COR-L47 (cell line): ENCODE data around the gene ACO1.

Experiments
- DNase-seq: peaks from one replicate; lab custom pipeline; 2025; lab: John Stamatoyannopoulos, UW

ACO1 gene

DNA sequence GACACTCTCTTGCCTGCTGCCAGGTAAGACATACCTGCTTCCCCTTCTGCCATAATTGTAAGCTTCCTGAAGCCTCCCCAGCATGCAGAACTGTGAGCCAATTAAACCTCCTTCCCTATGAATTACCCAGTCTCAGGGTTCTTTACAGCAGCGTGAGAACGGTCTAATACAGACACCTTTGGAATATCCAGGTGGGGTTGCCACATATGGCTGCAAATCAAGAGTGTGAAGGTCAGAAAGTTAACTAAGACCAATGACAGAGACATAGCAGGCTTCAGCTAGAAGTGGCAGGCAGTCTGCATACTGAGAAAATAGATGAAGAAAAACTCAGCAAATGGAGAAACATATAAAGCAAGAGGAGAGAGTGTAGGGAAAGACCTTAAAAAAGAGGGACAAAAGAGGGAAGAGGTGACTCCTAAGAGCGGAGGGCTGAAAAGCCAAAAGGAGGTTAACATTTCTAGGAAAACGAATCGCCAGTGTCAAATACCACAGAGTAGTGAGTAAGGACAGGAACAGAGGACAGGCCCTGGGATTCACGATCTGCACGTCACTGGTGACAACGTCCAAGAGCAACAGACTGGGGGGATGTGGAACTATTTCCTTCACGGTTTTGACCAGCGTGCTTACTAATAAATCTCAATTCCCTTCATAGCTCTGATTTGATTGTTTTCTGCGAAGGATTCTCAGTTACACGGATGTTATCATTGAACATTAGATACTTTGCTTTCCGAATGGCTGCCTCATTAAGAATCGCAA lies 1.7 kb upstream of the ACO1 start:
- no peak for DNase-seq

DNA sequence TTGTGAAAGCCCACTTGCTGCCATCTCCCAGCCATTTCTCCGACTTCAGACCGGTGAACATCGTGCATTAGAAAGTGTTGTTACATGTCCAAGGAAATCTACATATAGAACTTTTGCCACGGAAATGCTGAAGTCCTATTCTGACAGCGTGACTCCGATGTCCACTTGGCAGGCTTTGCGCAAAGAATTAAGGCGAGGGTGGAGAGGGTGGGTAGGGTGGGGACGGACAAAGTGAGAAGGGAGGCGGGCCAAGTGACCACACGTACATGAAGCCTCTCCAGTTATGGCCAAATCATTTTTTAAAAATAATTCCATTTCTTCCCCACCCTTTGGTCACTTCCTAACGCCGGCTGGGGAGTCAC lies 460 bp upstream of the ACO1 start:
- DNase-seq, result no peak

DNA sequence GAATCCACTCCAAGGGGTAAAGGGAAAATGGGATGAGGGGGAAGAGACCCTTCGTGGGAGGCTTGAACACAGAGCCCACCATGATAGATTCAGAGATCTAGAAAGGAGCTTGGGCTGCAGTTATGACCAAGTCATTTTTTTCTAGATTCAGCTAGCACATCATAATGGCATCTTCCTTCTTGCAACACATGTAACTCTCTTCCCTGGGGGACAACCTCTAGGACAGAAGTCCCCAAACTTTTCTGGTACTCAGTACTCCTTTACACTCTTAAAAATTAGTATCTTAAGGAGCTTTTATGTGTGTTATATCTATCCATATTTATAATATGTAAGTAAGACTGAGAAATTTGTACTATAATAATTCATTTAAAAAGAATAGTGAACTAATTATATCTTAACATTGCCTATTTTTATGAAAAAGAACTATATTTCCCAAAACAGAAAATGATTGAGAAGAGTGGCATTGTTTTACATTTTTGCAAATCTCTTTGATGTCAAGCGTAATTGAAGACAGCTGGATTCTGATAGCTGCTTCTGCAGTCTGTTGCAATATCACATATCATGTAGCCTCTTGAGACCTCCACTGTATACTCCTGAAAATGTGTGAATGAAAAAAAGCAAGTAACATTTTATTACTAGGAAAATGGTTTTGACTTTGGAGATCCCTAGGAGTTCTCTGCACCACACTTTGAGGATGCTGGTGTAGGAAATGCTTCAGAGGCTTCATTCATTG lies 875 bp downstream of the ACO1 start:
- no peak for DNase-seq

DNA sequence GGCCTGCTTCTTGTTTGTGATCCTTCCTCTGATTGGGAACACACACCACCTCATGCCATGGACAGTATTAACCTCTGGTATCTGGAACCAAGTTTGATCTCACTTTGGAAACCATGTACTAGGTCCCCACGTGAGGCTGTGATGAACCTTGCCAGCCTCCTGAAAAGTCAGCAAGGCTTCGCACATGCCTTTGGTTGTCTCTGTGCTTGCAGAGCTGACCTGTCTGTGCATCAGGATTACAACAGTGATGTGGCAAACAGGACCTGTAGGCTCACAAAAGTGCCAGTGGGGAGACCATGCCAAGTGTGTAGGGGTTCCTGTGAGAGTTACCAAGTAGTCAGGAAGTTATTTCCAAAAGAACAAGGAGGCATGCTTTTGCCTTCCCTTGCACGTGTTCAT lies 1.4 kb downstream of the ACO1 start:
- DNase-seq, result no peak

DNA sequence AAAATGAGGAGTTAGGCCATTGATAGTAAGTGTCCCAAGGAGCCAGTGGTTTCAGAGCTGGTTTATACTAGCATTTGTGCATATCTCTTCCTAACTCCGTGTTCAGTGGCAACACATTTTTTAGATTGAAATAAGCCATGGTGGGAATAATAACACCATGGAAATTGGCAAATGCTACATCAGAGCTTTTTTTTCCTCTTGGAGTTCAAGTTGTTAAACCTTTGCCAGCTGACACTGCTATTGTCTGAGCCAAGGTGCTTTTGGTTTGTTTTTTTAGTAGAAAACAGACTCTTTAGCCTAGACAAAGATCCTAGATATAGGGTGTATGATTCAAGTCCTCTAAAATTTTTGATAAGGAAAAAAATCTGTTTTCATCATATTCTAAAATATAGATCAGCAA lies 2.8 kb downstream of the ACO1 start:
- no peak for DNase-seq

DNA sequence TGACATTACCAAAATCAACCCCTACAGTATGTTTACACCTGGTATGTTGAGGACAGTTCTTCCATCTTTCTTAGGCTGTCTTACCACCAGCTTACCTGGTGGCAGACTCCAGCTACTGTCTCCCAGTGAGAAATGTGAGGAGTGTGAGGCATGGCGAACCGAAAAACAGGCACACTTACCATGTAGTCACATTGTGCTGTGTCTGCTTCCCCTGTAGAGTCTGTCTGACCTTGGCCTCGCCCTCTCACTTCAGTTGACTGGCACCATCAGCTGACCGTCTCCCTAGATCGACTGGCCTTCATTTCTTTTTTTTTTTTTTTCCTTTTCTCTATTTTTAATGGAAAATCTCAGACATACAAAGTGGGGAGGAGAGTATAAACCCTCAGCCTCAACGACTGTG lies 4.9 kb downstream of the ACO1 start:
- no peak for DNase-seq

DNA sequence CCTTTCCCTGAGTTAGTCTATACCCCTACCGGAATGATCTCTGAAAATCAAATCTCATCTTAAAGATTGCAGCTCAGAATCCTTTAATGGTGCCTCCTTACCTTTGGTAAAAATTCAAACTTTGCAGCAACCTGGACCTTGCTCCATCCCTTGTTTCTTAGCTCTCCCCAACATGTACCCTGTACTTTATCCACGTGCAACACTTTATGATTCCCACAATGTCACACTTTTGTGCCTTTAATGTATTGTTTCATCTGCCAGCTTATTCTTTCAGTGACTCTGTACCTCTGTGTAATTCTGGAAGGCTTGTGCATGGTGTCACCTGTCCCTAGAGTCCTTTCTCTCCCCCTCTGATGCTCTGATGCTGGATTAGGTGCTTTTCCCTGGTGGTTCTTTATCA lies 9.5 kb downstream of the ACO1 start:
- DNase-seq, result no peak

DNA sequence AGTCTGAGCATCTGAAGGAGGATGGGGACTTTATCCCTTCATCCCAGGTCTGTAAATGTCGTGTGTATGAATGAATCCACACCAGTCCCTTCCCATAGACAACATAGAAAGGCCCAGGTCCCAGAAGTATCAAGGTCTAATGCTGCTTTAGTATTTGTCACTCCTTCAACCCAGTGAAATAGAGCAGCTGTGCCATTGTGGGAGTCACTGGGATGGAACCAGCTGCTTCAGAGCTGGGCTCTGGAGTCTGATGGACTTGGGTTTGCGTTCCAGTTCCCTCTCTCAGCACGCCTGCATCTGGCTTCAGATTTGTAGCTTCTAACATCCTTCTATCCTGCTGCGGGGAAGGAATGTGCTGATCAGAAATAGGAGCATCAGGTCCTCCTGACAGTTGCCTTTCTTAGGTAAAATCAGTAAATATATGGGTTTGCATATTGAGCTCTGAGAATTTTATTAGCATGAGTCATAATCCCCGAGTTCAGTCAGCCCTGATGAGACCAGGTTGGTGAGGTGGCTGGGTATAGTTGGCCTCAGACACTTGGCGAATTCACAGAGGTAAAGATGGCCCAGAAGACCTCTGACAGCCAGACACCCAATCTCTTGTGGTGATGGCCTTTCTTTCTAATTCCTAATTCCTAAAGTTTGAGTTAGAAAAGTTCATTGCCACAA lies 10.1 kb downstream of the ACO1 start:
- DNase-seq, result no peak

DNA sequence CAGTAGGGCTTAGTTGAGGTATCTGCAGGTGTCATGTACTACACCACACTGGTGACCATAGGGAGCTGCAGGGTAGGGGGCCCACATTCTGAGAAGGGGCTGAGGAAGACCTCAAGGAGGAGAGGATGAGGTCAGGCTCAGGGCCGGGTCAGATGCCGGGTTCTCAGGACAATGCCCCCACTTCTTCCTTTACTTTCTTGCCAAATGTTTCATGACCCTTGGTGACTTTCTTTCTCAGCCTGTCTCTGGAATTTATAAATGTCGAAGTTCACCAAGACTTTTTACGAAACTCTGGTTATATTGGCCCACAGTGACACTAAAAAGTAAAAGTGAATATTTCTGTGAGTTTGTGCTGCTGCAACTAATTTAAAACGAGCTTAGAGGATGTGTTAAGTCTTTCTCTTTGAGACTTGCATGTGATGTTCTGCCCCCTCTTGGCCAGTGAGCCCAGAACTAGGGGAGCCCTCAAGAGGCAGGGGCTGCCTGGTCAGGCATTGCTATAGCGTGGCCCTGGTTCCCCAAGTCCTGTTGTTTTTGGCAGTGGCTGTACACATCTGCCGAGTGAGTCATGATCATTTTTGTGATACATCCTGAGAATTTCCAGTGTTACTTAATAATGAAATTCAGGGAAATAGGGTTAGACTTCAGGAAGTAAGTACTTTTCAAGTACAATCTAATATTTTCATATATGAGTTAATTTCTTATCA lies 11.2 kb downstream of the ACO1 start:
- no peak for DNase-seq

DNA sequence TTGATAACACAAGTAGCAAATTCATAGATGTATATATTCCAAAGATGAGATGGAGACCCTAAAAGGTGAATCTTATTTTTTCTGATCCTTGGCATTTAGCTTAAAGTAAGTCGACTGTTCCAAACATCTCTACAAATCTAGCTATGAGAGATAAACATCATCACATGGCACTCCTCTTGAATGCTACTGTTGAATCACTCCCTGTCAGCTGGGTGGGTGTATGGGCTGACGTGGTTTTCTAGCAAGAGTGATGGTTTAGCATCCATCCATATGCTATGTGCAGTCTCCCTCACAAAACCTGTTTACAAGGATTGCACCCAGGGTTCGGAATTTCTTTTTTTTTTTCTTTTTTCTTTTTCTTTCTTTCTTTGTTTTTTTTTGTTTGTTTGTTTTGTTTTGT lies 13.8 kb downstream of the ACO1 start:
- no peak for DNase-seq

DNA sequence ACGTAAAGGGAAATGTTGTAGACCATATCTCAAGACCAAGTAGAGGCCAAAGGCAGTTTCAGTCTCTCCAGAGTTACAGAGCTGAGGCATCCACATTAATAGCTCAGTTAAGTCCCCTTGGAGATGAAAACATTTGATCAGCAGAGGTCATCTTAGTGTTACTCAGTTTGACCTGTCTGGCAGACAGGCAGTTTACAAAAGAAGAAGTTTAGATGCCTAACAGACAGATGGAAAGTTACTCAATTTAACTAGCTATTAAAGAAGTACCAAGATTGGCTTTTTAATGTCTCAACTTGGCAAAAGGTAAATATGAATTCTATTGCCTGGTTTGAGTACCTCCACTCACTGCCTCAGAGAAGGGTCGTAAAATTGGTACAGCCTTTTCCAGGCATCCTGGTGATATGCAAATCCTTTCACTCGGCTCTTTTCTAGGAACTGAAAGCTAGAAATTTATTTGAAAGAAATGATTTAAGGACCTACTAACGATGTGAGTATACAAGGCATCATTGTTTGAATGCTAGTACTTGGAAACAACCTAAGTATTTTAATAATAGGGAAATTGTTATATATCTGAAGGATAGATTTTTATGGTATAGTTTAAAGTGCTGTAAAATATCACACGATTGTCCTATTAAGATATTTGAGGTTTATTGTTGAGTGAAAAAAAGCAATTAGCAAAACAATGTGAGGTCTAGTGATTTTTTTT lies 14.8 kb downstream of the ACO1 start:
- DNase-seq, result no peak

DNA sequence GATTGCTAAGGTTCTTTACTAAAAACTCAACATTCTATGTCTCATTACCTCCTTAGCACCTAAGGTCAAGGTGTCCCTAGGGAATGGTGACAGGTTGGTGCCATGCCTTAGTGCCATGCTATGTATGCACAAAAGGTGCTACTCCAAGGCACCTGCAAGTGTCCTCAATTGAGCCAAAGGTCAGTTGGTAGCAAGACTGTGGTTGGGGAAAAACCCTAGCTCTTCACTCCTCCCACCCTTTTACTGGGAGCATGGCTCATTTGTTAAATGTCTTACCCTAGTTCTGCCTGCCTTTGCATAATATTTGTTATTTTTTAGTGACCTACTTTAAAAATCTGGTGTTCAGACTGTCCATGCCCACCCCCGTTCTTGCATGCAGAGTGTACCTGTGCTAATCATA lies 17.0 kb downstream of the ACO1 start:
- DNase-seq, result no peak

DNA sequence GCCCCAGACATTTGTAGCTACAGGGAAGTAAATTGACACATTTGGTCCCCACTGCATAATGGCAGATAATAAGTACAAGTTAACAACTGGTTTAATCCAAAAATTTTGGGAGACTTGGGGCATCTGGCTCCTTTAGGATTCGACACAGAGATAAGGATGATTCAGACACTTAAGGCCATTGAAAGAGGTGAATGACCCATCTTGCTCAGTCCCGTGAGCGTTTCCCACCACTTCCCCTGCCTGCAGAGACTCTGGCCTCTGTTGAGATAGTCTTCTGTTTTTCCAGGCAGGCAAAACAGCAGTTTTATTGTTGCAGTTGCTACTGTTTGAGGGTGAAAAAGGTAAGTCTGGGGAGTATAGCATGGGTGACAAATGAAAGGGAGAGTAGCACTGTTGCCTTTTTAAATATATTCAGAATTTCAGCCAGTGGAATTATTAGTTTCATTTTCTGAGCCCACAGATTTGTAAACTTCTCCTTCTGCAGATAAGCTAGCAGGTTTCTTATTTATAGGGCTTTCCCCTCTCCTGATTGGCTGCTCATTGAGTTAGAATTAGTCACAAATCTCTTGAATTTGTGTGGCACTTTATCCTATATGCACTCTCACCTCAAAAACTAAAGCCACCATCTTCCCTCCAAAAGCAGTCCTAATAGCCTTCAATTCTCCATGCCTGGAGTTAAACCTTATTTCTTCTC lies 19.3 kb downstream of the ACO1 start:
- DNase-seq, result no peak

DNA sequence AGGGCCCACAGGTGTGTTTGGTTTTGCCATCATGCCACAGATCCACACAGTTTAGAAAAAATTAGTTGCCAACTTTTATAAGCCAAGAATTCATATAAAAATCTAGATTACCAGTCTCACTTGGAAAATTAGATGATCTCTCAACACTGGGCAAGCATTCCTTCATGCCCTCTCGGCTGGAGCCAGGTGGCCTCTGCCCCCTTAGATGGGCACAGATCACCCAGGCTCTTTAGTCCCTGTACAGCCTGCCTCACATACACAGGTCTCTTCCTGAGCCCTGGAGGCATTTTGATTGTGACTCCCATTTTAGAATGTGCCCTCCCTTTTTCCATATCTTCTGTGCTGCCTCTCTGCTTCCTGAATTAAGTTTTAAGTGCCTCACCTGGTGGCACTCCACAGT lies 20.0 kb downstream of the ACO1 start:
- DNase-seq, result no peak

DNA sequence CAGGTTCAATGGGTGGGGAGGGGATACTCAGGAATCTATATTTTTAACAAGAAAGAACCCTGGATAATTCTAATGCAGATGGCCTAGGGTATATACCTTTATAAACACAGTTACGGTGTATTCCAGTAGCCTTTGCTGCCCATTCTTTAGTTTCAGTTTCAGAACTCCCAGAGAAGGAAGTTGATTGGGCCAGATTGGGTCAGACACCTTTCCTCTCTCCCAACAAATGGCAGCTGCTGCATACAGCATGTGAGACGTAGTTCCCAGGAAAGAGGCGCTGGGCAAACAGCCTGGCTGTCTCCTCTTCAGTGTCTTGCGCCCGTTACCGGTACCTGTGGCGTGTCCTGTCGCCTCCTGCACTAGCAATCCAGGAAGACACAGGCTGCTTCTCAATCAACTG lies 20.4 kb downstream of the ACO1 start:
- DNase-seq, result no peak

DNA sequence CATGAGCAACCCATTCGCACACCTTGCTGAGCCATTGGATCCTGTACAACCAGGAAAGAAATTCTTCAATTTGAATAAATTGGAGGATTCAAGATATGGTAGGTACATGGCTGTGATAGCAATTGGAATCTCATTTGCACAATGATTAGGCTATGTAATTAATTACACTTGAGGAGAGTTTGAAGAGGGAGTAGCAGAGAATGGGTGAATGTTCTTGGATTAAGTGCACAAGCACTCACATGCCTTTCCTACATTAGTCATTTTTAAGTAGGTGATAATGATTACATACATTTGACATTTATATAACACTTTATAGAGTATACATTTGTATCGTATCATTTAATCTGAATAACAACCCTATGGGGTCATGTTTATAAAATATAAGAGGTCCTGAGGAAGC lies 21.1 kb downstream of the ACO1 start:
- DNase-seq, result no peak

DNA sequence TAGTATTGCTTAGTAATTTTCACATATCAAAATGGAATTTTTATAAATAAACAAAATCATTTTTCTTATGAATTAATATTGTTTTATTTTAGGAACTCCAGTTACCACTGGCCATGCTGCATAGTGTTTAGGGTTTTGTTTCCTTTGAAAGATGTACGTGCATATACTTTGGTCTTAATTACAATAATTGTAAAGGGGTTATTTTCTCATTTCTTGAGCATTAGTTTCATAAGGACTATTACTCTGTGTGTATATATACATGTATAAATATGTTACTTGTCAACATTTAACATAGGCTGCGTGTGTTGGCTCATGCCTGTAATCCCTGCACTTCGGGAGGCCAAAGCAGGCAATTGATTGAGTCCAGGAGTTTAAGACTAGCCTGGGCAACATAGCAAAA lies 21.6 kb downstream of the ACO1 start:
- no peak for DNase-seq

DNA sequence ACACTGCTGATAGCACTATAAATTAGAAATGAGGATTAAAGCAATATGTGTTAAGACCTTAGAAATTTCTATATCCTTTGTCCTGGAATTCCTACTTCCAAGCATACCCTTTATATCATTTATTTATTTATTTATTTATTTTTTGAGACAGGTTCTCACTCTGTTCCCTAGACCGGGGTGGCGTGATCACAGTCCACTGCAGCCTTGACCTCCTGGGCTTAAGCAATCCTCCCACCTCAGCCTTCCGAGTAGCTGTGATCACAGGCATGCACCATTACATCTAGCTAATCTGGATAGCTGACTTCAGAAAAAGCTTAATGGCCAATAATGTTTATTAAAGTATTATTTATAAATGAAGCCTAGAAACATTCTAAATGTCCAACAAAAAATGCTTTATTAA lies 27.3 kb downstream of the ACO1 start:
- no peak for DNase-seq

DNA sequence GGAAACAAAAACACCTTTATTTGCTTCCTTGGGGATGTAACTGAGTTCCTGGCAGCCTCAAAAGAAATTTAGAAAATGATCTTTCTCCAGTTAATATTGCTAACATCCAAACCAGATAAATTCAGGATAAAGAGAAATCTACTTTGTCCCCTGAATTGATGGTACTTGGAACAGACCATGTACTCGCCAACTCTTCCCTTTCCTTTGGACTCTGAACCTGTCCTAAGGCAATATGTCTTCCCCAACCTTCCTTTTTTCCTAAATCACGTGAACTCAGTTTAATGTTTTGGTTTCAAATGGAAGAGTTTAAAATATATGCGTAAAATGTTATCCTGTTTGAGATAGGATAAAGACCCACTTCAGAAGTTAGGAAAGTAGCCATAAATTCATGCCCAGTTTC lies 28.0 kb downstream of the ACO1 start:
- DNase-seq, result no peak

DNA sequence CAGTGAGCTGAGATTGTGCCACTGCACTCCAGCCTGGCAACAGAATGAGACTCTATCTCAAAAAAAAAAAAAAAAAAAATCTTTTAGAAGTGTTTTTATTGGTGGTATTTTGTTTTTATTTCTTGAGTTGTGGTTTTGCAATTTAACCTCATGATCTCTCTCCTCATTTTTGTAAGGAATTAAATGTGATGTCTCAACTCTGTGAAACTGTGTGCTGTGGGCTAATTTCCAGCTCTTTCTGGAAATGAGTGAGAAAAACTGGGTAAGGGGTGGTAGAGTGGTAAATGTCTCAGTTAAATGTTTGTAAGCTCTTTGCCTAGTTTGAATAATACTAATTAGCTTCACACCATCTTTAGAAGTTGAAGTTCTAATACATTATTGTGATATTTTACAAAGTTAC lies 29.0 kb downstream of the ACO1 start:
- no peak for DNase-seq

DNA sequence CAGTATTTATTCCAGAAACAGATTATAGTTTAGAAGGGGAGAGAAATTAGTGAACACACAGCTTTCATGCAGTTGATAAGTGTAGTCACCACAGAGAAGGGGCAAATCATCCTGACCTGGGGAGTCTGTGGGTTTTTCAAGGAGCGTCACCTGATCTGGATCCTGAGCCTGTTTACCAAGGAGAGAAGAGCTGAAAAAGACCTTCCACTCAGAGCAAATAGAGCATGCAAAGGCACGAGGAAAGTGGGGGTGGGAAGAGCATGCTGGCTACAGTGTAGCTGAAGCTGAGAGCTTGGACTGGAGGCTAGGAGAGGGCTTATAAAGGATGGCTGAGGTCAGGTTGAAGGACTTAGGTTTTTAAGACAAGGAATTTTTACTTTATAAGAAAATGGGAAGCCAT lies 30.4 kb downstream of the ACO1 start:
- no peak for DNase-seq

DNA sequence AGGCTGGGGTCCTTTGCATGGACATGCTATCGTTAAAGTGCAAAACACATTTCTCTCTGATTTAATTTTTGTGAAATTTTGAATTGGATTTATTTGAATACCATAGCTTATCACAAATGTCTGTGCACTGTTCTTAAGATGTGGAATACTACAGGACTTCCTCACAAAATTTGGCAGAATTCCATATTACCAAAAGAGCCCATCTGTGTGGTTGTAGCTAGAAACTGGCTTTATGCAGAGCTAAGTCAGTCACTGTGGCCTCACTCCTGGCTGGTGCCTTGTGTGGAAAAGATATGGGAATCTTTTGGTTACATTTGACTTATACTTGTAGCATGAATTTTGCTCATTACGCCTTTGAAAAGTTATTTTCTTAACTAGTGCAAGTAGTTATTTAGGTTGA lies 35.5 kb downstream of the ACO1 start:
- DNase-seq, result no peak
